ENCODE data around the gene MGST2. TPM values are rescaled to one million over a fixed set of nuclear protein-coding genes. Genes with fewer than 3 reads are reported as not detected.

The MGST2 gene
- total RNA-seq, 2 donors from 2014 or later: 101 to 135 TPM

GRCh38 chr4:139676365-139676764 is 10.7 kb downstream of the MGST2 start:
- Histone ChIP-seq H3K9me3 (no peaks in the 10 kb centered on the region), H3K4me3 (no peak overlapping the region), H3K27me3 (replicated peaks; ENCODE audit: insufficient read depth) (no peaks in the 10 kb centered on the region), H3K36me3 (no peaks in the 10 kb centered on the region), H3K4me1 (replicated peaks) (peaks cover 5% of the 10 kb centered on the region), H3K27ac (no peak overlapping the region)
- intact Hi-C loops (cut with DNase I): no loop called here
- 85% methylated on average over 2 of the region's 2 CpGs for whole genome bisulfite sequencing
- no peak for TF ChIP-seq POLR2A (IDR thresholded peaks at IDR 0.05)
- no peak for DNase-seq (ENCODE audit: low spot score)

- no peak for DNase-seq (ENCODE audit: low spot score)
- 70% methylated on average over 4 of the region's 4 CpGs for WGBS
- TF ChIP-seq CTCF (IDR thresholded peaks at IDR 0.05) (no peak), POLR2A (IDR thresholded peaks at IDR 0.05) (no peak), POLR2AphosphoS5 (IDR thresholded peaks at IDR 0.05) (peak; percentile 23)
- Histone ChIP-seq H3K9me3 (no peaks in the 10 kb centered on the region), H3K27me3 (replicated peaks; ENCODE audit: insufficient read depth) (no peaks in the 10 kb centered on the region), H3K36me3 (no peaks in the 10 kb centered on the region), H3K4me3 (no peak overlapping the region), H3K4me1 (replicated peaks) (peaks cover 5% of the 10 kb centered on the region), H3K27ac (no peak overlapping the region)
- intact Hi-C loops (cut with DNase I): no loop called here
Observed at GRCh38 chr4:139676913-139677585, 11.4 kb downstream of the MGST2 start.

GRCh38 chr4:139682309-139682708 is 16.7 kb downstream of the MGST2 start:
- no peak overlapping the region for H3K27ac ChIP-seq

GRCh38 chr4:139682741-139683151 is 17.1 kb downstream of the MGST2 start:
- TF ChIP-seq POLR2A (IDR thresholded peaks at IDR 0.05) (no peak), CTCF (IDR thresholded peaks at IDR 0.05) (no peak), POLR2AphosphoS5 (IDR thresholded peaks at IDR 0.05) (no peak)
- Histone ChIP-seq H3K36me3 (no peaks in the 10 kb centered on the region), H3K27ac (no peak overlapping the region), H3K4me1 (replicated peaks) (no peaks in the 10 kb centered on the region), H3K9me3 (no peaks in the 10 kb centered on the region), H3K27me3 (replicated peaks; ENCODE audit: insufficient read depth) (no peaks in the 10 kb centered on the region), H3K4me3 (no peak overlapping the region)
- no peak for DNase-seq (ENCODE audit: low spot score)
- intact Hi-C loops (cut with DNase I): no loop called here
- 55% methylated on average over 6 of the region's 6 CpGs for WGBS

More at GRCh38 chr4:139682309-139682708, 16.7 kb downstream of the MGST2 start:
- H3K27me3 ChIP-seq (replicated peaks; ENCODE audit: insufficient read depth): no peaks in the 10 kb centered on the region
- intact Hi-C loops (cut with DNase I): no loop called here
- WGBS: 92% methylated on average over 2 of the region's 2 CpGs
- H3K4me3 ChIP-seq: no peak overlapping the region
- DNase-seq (ENCODE audit: low spot score): no peak
- H3K36me3 ChIP-seq: no peaks in the 10 kb centered on the region
- H3K9me3 ChIP-seq: no peaks in the 10 kb centered on the region
- TF ChIP-seq POLR2A (IDR thresholded peaks at IDR 0.05): no peak
- no peak for TF ChIP-seq CTCF (IDR thresholded peaks at IDR 0.05)
- TF ChIP-seq POLR2AphosphoS5 (IDR thresholded peaks at IDR 0.05): no peak
- H3K4me1 ChIP-seq (replicated peaks): no peaks in the 10 kb centered on the region

- no peaks in the 10 kb centered on the region for H3K9me3 ChIP-seq
- WGBS: 89% methylated on average over 1 of the region's 1 CpG
- H3K36me3 ChIP-seq: no peaks in the 10 kb centered on the region
- no peak for DNase-seq (ENCODE audit: low spot score)
- H3K27me3 ChIP-seq (replicated peaks; ENCODE audit: insufficient read depth): no peaks in the 10 kb centered on the region
- H3K4me3 ChIP-seq: no peak overlapping the region
- no peaks in the 10 kb centered on the region for H3K4me1 ChIP-seq (replicated peaks)
- H3K27ac ChIP-seq: no peak overlapping the region
- intact Hi-C loops (cut with DNase I): no loop called here
- TF ChIP-seq POLR2A (IDR thresholded peaks at IDR 0.05) (no peak), CTCF (IDR thresholded peaks at IDR 0.05) (no peak), POLR2AphosphoS5 (IDR thresholded peaks at IDR 0.05) (no peak)
Observed at GRCh38 chr4:139684351-139684750, 18.7 kb downstream of the MGST2 start.

Data from prostate gland (tissue), 2 donors.